Right lobe of liver (tissue), 4 donors: Measurements from ENCODE around the gene MCF2L2.

Experiments used
- POLR2A ChIP-seq: fragments of 450-650 bp; IDR thresholded peaks from one replicate; pipeline ENCODE4 v1.6.1; 2017; ENCODE audit warnings: antibody characterized with exemption, mild to moderate bottlenecking
- TF ChIP-seq, protein P1 (sequence below), 4 donors: fragments of 200-600 bp in 3 of 4; fragments of 450-650 bp in 1 of 4; IDR thresholded peaks; one replicate each; pipeline versions ENCODE4 v1.5.1 to v1.8.0; 2016 to 2022; ENCODE audit warnings: antibody characterized with exemption in 4 of 4, mild to moderate bottlenecking in 2 of 4
- donor health status: DM: no; HTN: no; CAD: no.
- donor health status: DM: no; HTN: no; CAD: no.
- donor health status: DM: no; HTN: yes; CAD: no.

GRCh38 chr3:183410759-183411158, 17.7 kb downstream of the MCF2L2 start:
- TF ChIP-seq, protein P1, sequence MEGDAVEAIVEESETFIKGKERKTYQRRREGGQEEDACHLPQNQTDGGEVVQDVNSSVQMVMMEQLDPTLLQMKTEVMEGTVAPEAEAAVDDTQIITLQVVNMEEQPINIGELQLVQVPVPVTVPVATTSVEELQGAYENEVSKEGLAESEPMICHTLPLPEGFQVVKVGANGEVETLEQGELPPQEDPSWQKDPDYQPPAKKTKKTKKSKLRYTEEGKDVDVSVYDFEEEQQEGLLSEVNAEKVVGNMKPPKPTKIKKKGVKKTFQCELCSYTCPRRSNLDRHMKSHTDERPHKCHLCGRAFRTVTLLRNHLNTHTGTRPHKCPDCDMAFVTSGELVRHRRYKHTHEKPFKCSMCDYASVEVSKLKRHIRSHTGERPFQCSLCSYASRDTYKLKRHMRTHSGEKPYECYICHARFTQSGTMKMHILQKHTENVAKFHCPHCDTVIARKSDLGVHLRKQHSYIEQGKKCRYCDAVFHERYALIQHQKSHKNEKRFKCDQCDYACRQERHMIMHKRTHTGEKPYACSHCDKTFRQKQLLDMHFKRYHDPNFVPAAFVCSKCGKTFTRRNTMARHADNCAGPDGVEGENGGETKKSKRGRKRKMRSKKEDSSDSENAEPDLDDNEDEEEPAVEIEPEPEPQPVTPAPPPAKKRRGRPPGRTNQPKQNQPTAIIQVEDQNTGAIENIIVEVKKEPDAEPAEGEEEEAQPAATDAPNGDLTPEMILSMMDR (IDR thresholded peaks at IDR 0.05): no peak
- no peak for TF ChIP-seq POLR2A
